GM20431 (cell line): ENCODE data around the gene EMC8.

Experiments used
- in situ Hi-C: fragments of 300-500 bp; cut with MseI, MboI; formaldehyde crosslinking; loops from one replicate; pipeline ENCODE4 v1.15.0; 2020; ENCODE audit warnings: low sequenced_read_pairs; ENCODE audit not compliant: unreplicated experiment

EMC8 gene

GRCh38 chr16:85765211-85765610, 34.1 kb downstream of the EMC8 start:
- in situ Hi-C loops: no loop called here

GRCh38 chr16:85763616-85764015, 35.7 kb downstream of the EMC8 start:
- in situ Hi-C loops: no loop called here

GRCh38 chr16:85762970-85763369, 36.4 kb downstream of the EMC8 start:
- in situ Hi-C loops: no loop called here

GRCh38 chr16:85761861-85762260, 37.5 kb downstream of the EMC8 start:
- in situ Hi-C loops: no loop called here

GRCh38 chr16:85759631-85760419, 39.5 kb downstream of the EMC8 start:
- in situ Hi-C loops: no loop called here

GRCh38 chr16:85759136-85759535, 40.2 kb downstream of the EMC8 start:
- in situ Hi-C loops: no loop called here

- in situ Hi-C loops: no loop called here
Observed at GRCh38 chr16:85757341-85757822, 42.0 kb downstream of the EMC8 start.

GRCh38 chr16:85755929-85756768, 43.2 kb downstream of the EMC8 start:
- in situ Hi-C loops: no loop called here

- in situ Hi-C loops: no loop called here
Observed at GRCh38 chr16:85754413-85754812, 44.9 kb downstream of the EMC8 start.

GRCh38 chr16:85753976-85754375, 45.4 kb downstream of the EMC8 start:
- in situ Hi-C loops: no loop called here

- in situ Hi-C loops: no loop called here
Observed at GRCh38 chr16:85753559-85753958, 45.8 kb downstream of the EMC8 start.

GRCh38 chr16:85752511-85753420, 46.6 kb downstream of the EMC8 start:
- in situ Hi-C loops: no loop called here

- in situ Hi-C loops: no loop called here
Observed at GRCh38 chr16:85751698-85752501, 47.4 kb downstream of the EMC8 start.

GRCh38 chr16:85750827-85751697, 48.3 kb downstream of the EMC8 start, which contains the start of gene C16orf74:
C16orf74 (minus strand) TSS chr16:85751096; CDS start chr16:85735217, 15,879 bp downstream.
- in situ Hi-C loops: no loop called here

GRCh38 chr16:85750146-85750826, 49.1 kb downstream of the EMC8 start:
- in situ Hi-C loops: no loop called here

GRCh38 chr16:85749771-85750145, 49.6 kb downstream of the EMC8 start:
- in situ Hi-C loops: no loop called here

GRCh38 chr16:85746460-85747215, 52.7 kb downstream of the EMC8 start:
- in situ Hi-C loops: no loop called here
